ENCODE results near the gene MEIS2. TPM values are rescaled to one million over a fixed set of nuclear protein-coding genes. Genes with fewer than 3 reads are reported as not detected.

The MEIS2 gene
- total RNA-seq, 1 donor = 17.7 TPM

DNA sequence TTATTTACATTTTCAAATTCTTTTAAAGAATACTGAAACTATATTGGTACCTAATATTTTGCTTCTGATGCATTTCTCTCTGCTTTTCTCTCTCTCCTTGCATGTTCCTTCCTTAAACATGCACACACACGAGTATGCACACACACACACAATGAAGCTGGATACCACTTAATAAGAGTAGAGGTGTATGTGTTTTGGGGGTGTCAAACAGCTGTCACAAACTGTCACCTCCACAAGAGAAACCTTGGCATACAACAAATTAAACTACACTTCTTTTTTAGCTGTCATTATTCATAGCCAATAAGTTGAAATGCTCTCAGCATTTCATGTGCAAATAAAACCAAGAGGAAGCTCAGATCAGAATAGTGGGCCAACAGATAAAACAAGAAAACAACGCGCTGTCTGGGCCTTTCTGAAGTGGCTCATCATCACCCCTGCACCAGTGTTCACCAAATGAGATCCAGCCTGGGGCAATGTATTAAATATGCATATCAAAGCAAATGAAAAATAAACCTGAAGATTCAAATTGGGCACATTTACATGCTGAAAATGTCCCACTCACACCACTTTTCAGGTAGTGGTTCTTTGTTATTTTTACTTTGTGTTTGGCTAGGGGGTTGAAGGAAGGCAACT is 9.7 kb downstream of the MEIS2 start:
- Histone ChIP-seq H3K27me3 (ENCODE audit: insufficient read depth, low read length) (no peaks in the 10 kb centered on the region), H3K79me2 (ENCODE audit: insufficient read depth, low read length) (peaks cover 12% of the 10 kb centered on the region), H3K4me2 (ENCODE audit: insufficient read depth, low read length) (no peak overlapping the region), H3K9me3 (ENCODE audit: low read depth, low read length) (no peaks in the 10 kb centered on the region), H2AFZ (ENCODE audit: low read length) (no peak overlapping the region), H3K36me3 (ENCODE audit: insufficient read depth, low read length) (peaks cover 58% of the 10 kb centered on the region), H3K4me1 (ENCODE audit: insufficient read depth, low read length) (no peaks in the 10 kb centered on the region), H3K4me3 (ENCODE audit: insufficient read depth, low read length) (no peak overlapping the region), H4K20me1 (ENCODE audit: insufficient read depth, low read length) (no peaks in the 10 kb centered on the region), H3K27ac (ENCODE audit: low read depth, low read length) (no peak overlapping the region)
- DNase-seq (ENCODE audit: insufficient read length, low spot score, missing footprints) = no peak
- TF ChIP-seq, protein P1, sequence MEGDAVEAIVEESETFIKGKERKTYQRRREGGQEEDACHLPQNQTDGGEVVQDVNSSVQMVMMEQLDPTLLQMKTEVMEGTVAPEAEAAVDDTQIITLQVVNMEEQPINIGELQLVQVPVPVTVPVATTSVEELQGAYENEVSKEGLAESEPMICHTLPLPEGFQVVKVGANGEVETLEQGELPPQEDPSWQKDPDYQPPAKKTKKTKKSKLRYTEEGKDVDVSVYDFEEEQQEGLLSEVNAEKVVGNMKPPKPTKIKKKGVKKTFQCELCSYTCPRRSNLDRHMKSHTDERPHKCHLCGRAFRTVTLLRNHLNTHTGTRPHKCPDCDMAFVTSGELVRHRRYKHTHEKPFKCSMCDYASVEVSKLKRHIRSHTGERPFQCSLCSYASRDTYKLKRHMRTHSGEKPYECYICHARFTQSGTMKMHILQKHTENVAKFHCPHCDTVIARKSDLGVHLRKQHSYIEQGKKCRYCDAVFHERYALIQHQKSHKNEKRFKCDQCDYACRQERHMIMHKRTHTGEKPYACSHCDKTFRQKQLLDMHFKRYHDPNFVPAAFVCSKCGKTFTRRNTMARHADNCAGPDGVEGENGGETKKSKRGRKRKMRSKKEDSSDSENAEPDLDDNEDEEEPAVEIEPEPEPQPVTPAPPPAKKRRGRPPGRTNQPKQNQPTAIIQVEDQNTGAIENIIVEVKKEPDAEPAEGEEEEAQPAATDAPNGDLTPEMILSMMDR (IDR thresholded peaks at IDR 0.05; ENCODE audit: extremely low read depth, low read depth, low read length) = no peak

DNA sequence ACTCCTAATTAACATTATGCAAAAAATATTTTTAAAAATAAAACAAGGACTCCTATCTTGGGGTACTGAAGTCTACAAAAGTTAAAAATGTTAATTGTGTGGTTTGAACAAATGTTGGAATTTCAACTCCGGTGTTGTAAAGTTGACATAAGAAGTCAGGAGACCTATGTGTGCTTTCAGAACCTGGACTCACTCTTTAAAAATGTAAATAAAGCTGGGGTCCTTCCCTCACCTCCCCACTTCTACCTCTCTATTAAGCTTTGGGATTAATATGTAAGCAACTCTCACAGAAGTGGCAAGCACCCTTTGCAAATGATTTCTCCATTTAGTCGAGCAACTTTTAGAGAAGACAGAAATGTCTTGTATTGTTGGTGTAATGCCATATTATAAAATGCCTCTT is 11.9 kb downstream of the MEIS2 start:
- Histone ChIP-seq H3K27ac (ENCODE audit: low read depth, low read length) (no peak overlapping the region), H3K4me2 (ENCODE audit: insufficient read depth, low read length) (no peak overlapping the region), H3K36me3 (ENCODE audit: insufficient read depth, low read length) (peaks cover 52% of the 10 kb centered on the region), H3K4me3 (ENCODE audit: insufficient read depth, low read length) (no peak overlapping the region), H2AFZ (ENCODE audit: low read length) (no peak overlapping the region), H3K9me3 (ENCODE audit: low read depth, low read length) (no peaks in the 10 kb centered on the region), H3K4me1 (ENCODE audit: insufficient read depth, low read length) (no peaks in the 10 kb centered on the region), H3K79me2 (ENCODE audit: insufficient read depth, low read length) (peaks cover 12% of the 10 kb centered on the region), H4K20me1 (ENCODE audit: insufficient read depth, low read length) (no peaks in the 10 kb centered on the region), H3K27me3 (ENCODE audit: insufficient read depth, low read length) (no peaks in the 10 kb centered on the region)
- DNase-seq (ENCODE audit: insufficient read length, low spot score, missing footprints) = no peak
- TF ChIP-seq, protein P1 (IDR thresholded peaks at IDR 0.05; ENCODE audit: extremely low read depth, low read depth, low read length) = no peak

DNA sequence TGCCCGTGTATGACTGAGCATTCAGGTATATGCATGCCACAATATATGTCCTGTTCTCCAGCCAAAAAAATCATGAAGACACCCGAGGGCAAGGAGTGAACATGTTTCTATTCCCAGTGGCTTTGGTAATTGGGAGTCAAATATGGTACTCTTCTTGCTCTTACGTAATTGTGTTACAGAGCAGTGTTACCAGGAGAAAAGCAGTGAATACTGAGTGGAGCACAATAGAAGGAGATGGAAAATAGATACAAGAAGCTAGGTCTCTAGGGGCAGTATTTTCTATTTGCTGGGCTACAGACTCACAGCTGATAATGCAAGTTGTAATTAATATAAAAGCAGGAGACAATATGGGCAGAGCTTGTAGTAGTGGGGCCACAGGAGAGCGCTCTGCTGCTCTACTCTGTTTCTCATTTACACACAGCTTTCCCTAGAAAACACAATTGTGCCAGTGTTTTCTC is 13.2 kb downstream of the MEIS2 start:
- Histone ChIP-seq H3K79me2 (ENCODE audit: insufficient read depth, low read length) (peaks cover 8% of the 10 kb centered on the region), H3K36me3 (ENCODE audit: insufficient read depth, low read length) (peaks cover 55% of the 10 kb centered on the region), H3K9me3 (ENCODE audit: low read depth, low read length) (no peaks in the 10 kb centered on the region), H3K27ac (ENCODE audit: low read depth, low read length) (no peak overlapping the region), H2AFZ (ENCODE audit: low read length) (no peak overlapping the region), H4K20me1 (ENCODE audit: insufficient read depth, low read length) (no peaks in the 10 kb centered on the region), H3K27me3 (ENCODE audit: insufficient read depth, low read length) (no peaks in the 10 kb centered on the region), H3K4me3 (ENCODE audit: insufficient read depth, low read length) (no peak overlapping the region), H3K4me1 (ENCODE audit: insufficient read depth, low read length) (no peaks in the 10 kb centered on the region), H3K4me2 (ENCODE audit: insufficient read depth, low read length) (no peak overlapping the region)
- TF ChIP-seq, protein P1 (IDR thresholded peaks at IDR 0.05; ENCODE audit: extremely low read depth, low read depth, low read length) = no peak
- DNase-seq (ENCODE audit: insufficient read length, low spot score, missing footprints) = no peak

DNA sequence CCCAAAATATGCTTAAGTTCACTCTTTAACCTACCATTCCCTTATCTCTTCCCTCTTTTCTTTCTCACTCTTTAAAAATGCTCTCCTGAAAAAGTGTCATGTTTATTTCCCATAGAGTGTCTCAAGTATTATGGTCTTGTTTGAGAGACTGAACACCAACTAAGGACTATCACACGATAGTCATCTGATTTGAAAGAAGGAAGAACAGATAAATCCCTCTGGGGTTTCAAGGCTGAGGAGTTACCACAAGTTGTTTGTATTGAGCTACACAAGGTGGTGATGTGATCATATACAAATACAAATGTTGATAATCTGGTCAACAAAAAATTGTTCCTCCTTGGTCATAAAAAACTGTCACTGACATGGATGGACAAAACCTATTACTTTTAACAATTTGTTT is 13.8 kb downstream of the MEIS2 start:
- no peak for DNase-seq (ENCODE audit: insufficient read length, low spot score, missing footprints)
- no peaks in the 10 kb centered on the region for H3K4me1 ChIP-seq (ENCODE audit: insufficient read depth, low read length)
- H3K27me3 ChIP-seq (ENCODE audit: insufficient read depth, low read length) = no peaks in the 10 kb centered on the region
- no peaks in the 10 kb centered on the region for H4K20me1 ChIP-seq (ENCODE audit: insufficient read depth, low read length)
- no peak overlapping the region for H3K4me2 ChIP-seq (ENCODE audit: insufficient read depth, low read length)
- H3K4me3 ChIP-seq (ENCODE audit: insufficient read depth, low read length) = no peak overlapping the region
- no peak overlapping the region for H3K27ac ChIP-seq (ENCODE audit: low read depth, low read length)
- TF ChIP-seq, protein P1 (IDR thresholded peaks at IDR 0.05; ENCODE audit: extremely low read depth, low read depth, low read length) = no peak
- no peaks in the 10 kb centered on the region for H3K9me3 ChIP-seq (ENCODE audit: low read depth, low read length)
- peaks cover 8% of the 10 kb centered on the region for H3K79me2 ChIP-seq (ENCODE audit: insufficient read depth, low read length)
- H3K36me3 ChIP-seq (ENCODE audit: insufficient read depth, low read length) = peaks cover 54% of the 10 kb centered on the region
- H2AFZ ChIP-seq (ENCODE audit: low read length) = no peak overlapping the region
